A549 (cell line): ENCODE measurements around the gene VIL1. TPM values are rescaled to one million over a fixed set of nuclear protein-coding genes. Genes with fewer than 3 reads are reported as not detected.

ENCODE experiments used
- ATAC-seq, 2 experiments: fragments of 200-7000 bp in 1 of 2; fragments of >200 bp in 1 of 2; cut with Nextera tagmentation in 1 of 2; cut with Tn5 transposase in 1 of 2; 3 replicates each; pipeline versions ENCODE4 v1.8.0 to v1.9.1; 2018 to 2020; ENCODE audit warnings: mild to moderate bottlenecking in 1 of 2, moderate library complexity in 1 of 2
- CTCF ChIA-PET: fragments of 300-600 bp; sonication (Branson Sonifier 250); formaldehyde crosslinking; extraction: SDS; loops from one replicate; lab custom pipeline; 2021; ENCODE audit warnings: antibody characterized with exemption, inconsistent platforms; lab: Yijun Ruan, JAX
- POLR2A ChIA-PET: fragments of 350-600 bp; formaldehyde crosslinking; extraction: SDS; loops from one replicate; lab custom pipeline; 2021; ENCODE audit warnings: antibody characterized with exemption, inconsistent platforms; lab: Yijun Ruan, JAX
- DNase-seq, 2 experiments: peaks; one replicate each; pipeline versions ENCODE4 v3.0.0 to v3.0.0-alpha.2; 2011 to 2016; ENCODE audit warnings: low read depth in 1 of 2, low spot score in 1 of 2
- FAIRE-seq: peaks from 2 replicates; lab custom pipeline; 2011; peaks lifted over from hg19 to GRCh38; lab: Jason Lieb, UNC
- H3K27ac ChIP-seq, 2 experiments: fragments of >200 bp; sonication (Bioruptor Twin); formaldehyde crosslinking; 3 replicates each; pipeline ENCODE4 v1.5.1; 2016 to 2017
- H3K4me1 ChIP-seq: fragments of >200 bp; sonication (Bioruptor Twin); formaldehyde crosslinking; 3 replicates; pipeline ENCODE4 v1.6.1; 2016
- H3K4me2 ChIP-seq: fragments of >200 bp; sonication (Bioruptor Twin); formaldehyde crosslinking; 3 replicates; pipeline ENCODE4 v1.6.1; 2016
- H3K4me3 ChIP-seq: fragments of >200 bp; sonication (Bioruptor Twin); formaldehyde crosslinking; 3 replicates; pipeline ENCODE4 v1.5.1; 2016
- H3K9me3 ChIP-seq: fragments of >200 bp; sonication (Bioruptor Twin); formaldehyde crosslinking; 3 replicates; pipeline ENCODE4 v1.6.1; 2016
- ATOH8 ChIP-seq: fragments of 250-450 bp; sonication (Bioruptor Pico); IDR thresholded peaks from 2 replicates; pipeline ENCODE4 v1.5.0; 2020; ENCODE audit warnings: low read depth, mild to moderate bottlenecking, moderate library complexity
- CHD4 ChIP-seq: fragments of 200-600 bp; sonication (generic); IDR thresholded peaks from 2 replicates; pipeline ENCODE4 v1.6.1; 2016; ENCODE audit warnings: antibody characterized with exemption, mild to moderate bottlenecking, borderline replicate concordance
- CTCF ChIP-seq: fragments of >200 bp; sonication (Bioruptor Twin); formaldehyde crosslinking; IDR thresholded peaks from 3 replicates; pipeline ENCODE4 v1.5.1; 2016
- EHMT2 ChIP-seq: fragments of 200-600 bp; sonication (generic); IDR thresholded peaks from 2 replicates; pipeline ENCODE4 v1.6.1; 2016; ENCODE audit warnings: antibody characterized with exemption, low read depth, mild to moderate bottlenecking, moderate library complexity
- EP300 ChIP-seq, 2 experiments: fragments of >200 bp; sonication (Bioruptor Twin); formaldehyde crosslinking; IDR thresholded peaks; 2 replicates in 1 of 2; 3 replicates in 1 of 2; pipeline ENCODE4 v1.6.1; 2016 to 2017
- FOXS1 ChIP-seq: fragments of 250-450 bp; sonication (Bioruptor Pico); IDR thresholded peaks from 2 replicates; pipeline ENCODE4 v1.5.0; 2020; ENCODE audit warnings: mild to moderate bottlenecking, moderate library complexity
- HOXA7 ChIP-seq: fragments of 250-450 bp; sonication (Bioruptor Pico); IDR thresholded peaks from 2 replicates; pipeline ENCODE4 v1.5.0; 2020; ENCODE audit warnings: mild to moderate bottlenecking, moderate library complexity
- HOXB13 ChIP-seq: fragments of 250-450 bp; sonication (Bioruptor Pico); IDR thresholded peaks from 2 replicates; pipeline ENCODE4 v1.5.0; 2020; ENCODE audit warnings: low read depth, mild to moderate bottlenecking, moderate library complexity
- HOXB5 ChIP-seq: fragments of 250-450 bp; sonication (Bioruptor Pico); IDR thresholded peaks from 2 replicates; pipeline ENCODE4 v1.5.0; 2020; ENCODE audit warnings: mild to moderate bottlenecking, moderate library complexity
- JUN ChIP-seq, 2 experiments: fragments of >200 bp; sonication (Bioruptor Twin); formaldehyde crosslinking; IDR thresholded peaks; 2 replicates in 1 of 2; 3 replicates in 1 of 2; pipeline ENCODE4 v1.6.1; 2016 to 2017
- JUNB ChIP-seq: fragments of >200 bp; sonication (Bioruptor Twin); formaldehyde crosslinking; IDR thresholded peaks from 2 replicates; pipeline ENCODE4 v1.6.1; 2016
- MAFK ChIP-seq: fragments of 450-650 bp; IDR thresholded peaks from 2 replicates; pipeline ENCODE4 v1.6.1; 2014; ENCODE audit not compliant: partially characterized antibody
- MAZ ChIP-seq: fragments of 150-350 bp; IDR thresholded peaks from 2 replicates; pipeline ENCODE4 v1.6.1; 2014; ENCODE audit warnings: antibody characterized with exemption, low read depth, low read length, borderline replicate concordance
- NFE2L2 ChIP-seq: fragments of 150-350 bp; conservative IDR thresholded peaks from 2 replicates; pipeline ENCODE4 v1.6.1; 2014; ENCODE audit warnings: low read length
- POLR2A ChIP-seq: IDR thresholded peaks from 2 replicates; pipeline ENCODE4 v1.6.1; 2012; ENCODE audit warnings: mild to moderate bottlenecking, low read length
- POLR2AphosphoS2 ChIP-seq: conservative IDR thresholded peaks from 2 replicates; pipeline ENCODE4 v1.6.1; 2012; ENCODE audit warnings: low read length, improper control_type of control experiment, inconsistent platforms
- RARB ChIP-seq: fragments of 250-450 bp; sonication (Bioruptor Pico); IDR thresholded peaks from 2 replicates; pipeline ENCODE4 v1.8.0; 2021; ENCODE audit warnings: mild to moderate bottlenecking, moderate library complexity
- RNF2 ChIP-seq: fragments of 200-600 bp; sonication (generic); IDR thresholded peaks from 2 replicates; pipeline ENCODE4 v1.6.1; 2016; ENCODE audit warnings: low read depth, mild to moderate bottlenecking, antibody characterized with exemption, moderate library complexity, borderline replicate concordance
- SREBF2 ChIP-seq: fragments of 450-650 bp; IDR thresholded peaks from 2 replicates; pipeline ENCODE4 v1.6.1; 2014; ENCODE audit warnings: mild to moderate bottlenecking, moderate library complexity
- TFCP2L1 ChIP-seq: fragments of 250-450 bp; sonication (Bioruptor Pico); IDR thresholded peaks from 2 replicates; pipeline ENCODE4 v1.5.0; 2021; ENCODE audit warnings: mild to moderate bottlenecking
- TP53 ChIP-seq: fragments of 250-450 bp; sonication (Bioruptor Pico); IDR thresholded peaks from 2 replicates; pipeline ENCODE4 v1.5.0; 2021; ENCODE audit warnings: mild to moderate bottlenecking, moderate library complexity
- USF2 ChIP-seq: fragments of 450-650 bp; IDR thresholded peaks from 2 replicates; pipeline ENCODE4 v1.6.1; 2014; ENCODE audit warnings: antibody characterized with exemption
- ZFP36 ChIP-seq: fragments of 450-650 bp; IDR thresholded peaks from 2 replicates; pipeline ENCODE4 v1.6.1; 2014; ENCODE audit warnings: borderline replicate concordance; ENCODE audit not compliant: partially characterized antibody
- ZNF302 ChIP-seq: fragments of 250-450 bp; sonication (Bioruptor Pico); IDR thresholded peaks from 2 replicates; pipeline ENCODE4 v1.9.0; 2021; ENCODE audit warnings: inconsistent platforms, mild to moderate bottlenecking, moderate library complexity
- WGBS: methylation state at CpG from one replicate; pipeline ENCODE4 v1.1.6; 2017; ENCODE audit errors: missing lambda C conversion rate; 5-methylcytosine and 5-hydroxymethylcytosine counted together
- polyA plus RNA-seq, 4 experiments: library from polyadenylated mRNA; depleted of rRNA in 3 of 4; stranded (reverse); fragments of >200 nt; fragmentation: RNase III in 1 of 4; extraction: RNeasy Plus Mini Kit Qiagen cat#74134 plus additional on column Dnase treatment in 1 of 4; gene quantifications; 2 replicates in 3 of 4; 3 replicates in 1 of 4; pipeline ENCODE4 v1.2.3, GENCODE V29; 2011 to 2017
- TF ChIP-seq, protein P1 (sequence below): fragments of >200 bp; sonication (Bioruptor Twin); formaldehyde crosslinking; IDR thresholded peaks from 2 replicates; pipeline ENCODE4 v1.6.1; 2016
- TF ChIP-seq, protein P2 (sequence below): IDR thresholded peaks from 2 replicates; pipeline ENCODE4 v1.6.1; 2012; ENCODE audit warnings: low read depth, borderline replicate concordance

Gene VIL1
- polyA plus RNA-seq, 2 of the 4 experiments (the other 2 are of a cell fraction): 1.9 to 2.3 TPM

- WGBS: 83% methylated on average over 9 of the region's 9 CpGs
- Histone ChIP-seq H3K4me2 (peak overlapping the region; percentile 90; the same call in 1 of the 3 replicates), H3K9me3 (no peaks in the 10 kb centered on the region), H3K27ac (peak overlapping the region in 1 of 2 experiments; percentile 98; a peak in 2 of 6 replicates), H3K4me1 (peaks cover 44% of the 10 kb centered on the region), H3K4me3 (no peak overlapping the region)
- DNase-seq: no peak
- TF ChIP-seq, protein P1, sequence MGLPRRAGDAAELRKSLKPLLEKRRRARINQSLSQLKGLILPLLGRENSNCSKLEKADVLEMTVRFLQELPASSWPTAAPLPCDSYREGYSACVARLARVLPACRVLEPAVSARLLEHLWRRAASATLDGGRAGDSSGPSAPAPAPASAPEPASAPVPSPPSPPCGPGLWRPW: no peak
- TF ChIP-seq FOXS1 (CRISPR knock-in tag) (no peak), TP53 (CRISPR knock-in tag) (no peak), ZFP36 (no peak), HOXA7 (CRISPR knock-in tag) (no peak)
- CTCF ChIA-PET: interaction anchor here (0.8 to 1.3 kb wide), 5 partner anchors 38 to 100 kb away, joined by 3 to 6 read pairs (median 3); no protein-coding TSS in a partner anchor
- no peak for FAIRE-seq
- POLR2A ChIA-PET: no interaction called here
- no peak for ATAC-seq
Measured at GRCh38 chr2:218401890-218402289, 17.0 kb upstream of the VIL1 start.

GRCh38 chr2:218402491-218402901, 16.4 kb upstream of the VIL1 start:
- ATAC-seq: no peak
- no peak for FAIRE-seq
- no peak overlapping the region for H3K27ac ChIP-seq
- H3K4me2 ChIP-seq: no peak overlapping the region
- H3K9me3 ChIP-seq: no peaks in the 10 kb centered on the region
- peaks cover 44% of the 10 kb centered on the region for H3K4me1 ChIP-seq
- no peak overlapping the region for H3K4me3 ChIP-seq
- no peak for DNase-seq
- TF ChIP-seq JUN (IDR thresholded peaks at IDR 0.05): no peak
- no peak for TF ChIP-seq RNF2
- TF ChIP-seq CHD4: no peak
- TF ChIP-seq TFCP2L1 (CRISPR knock-in tag): no peak
- TF ChIP-seq SREBF2: no peak
- 88% methylated on average over 8 of the region's 8 CpGs for WGBS
- ChIA-PET CTCF (interaction anchor here (1.0 to 3.2 kb wide), 3 partner anchors 7 to 100 kb away, joined by 3 to 24 read pairs (median 6); no protein-coding TSS in a partner anchor), POLR2A (no interaction called here)

- FAIRE-seq (no peak), ATAC-seq (no peak), DNase-seq (no peak)
- CTCF ChIA-PET: interaction anchor here (1.3 to 3.2 kb wide), 3 partner anchors 7 to 101 kb away, joined by 5 to 24 read pairs (median 6); no protein-coding TSS in a partner anchor
- 93% methylated on average over 19 of the region's 26 CpGs for WGBS
- H3K9me3 ChIP-seq: no peaks in the 10 kb centered on the region
- POLR2A ChIA-PET: no interaction called here
- H3K4me2 ChIP-seq: no peak overlapping the region
- TF ChIP-seq, protein P2, sequence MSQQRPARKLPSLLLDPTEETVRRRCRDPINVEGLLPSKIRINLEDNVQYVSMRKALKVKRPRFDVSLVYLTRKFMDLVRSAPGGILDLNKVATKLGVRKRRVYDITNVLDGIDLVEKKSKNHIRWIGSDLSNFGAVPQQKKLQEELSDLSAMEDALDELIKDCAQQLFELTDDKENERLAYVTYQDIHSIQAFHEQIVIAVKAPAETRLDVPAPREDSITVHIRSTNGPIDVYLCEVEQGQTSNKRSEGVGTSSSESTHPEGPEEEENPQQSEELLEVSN: no peak
- TF ChIP-seq POLR2A: no peak
- no peak for TF ChIP-seq FOXS1 (CRISPR knock-in tag)
- TF ChIP-seq MAFK: no peak
- TF ChIP-seq TP53 (CRISPR knock-in tag): no peak
- no peak for TF ChIP-seq TFCP2L1 (CRISPR knock-in tag)
- no peak for TF ChIP-seq NFE2L2
- TF ChIP-seq RARB (CRISPR knock-in tag): no peak
- TF ChIP-seq POLR2AphosphoS2: no peak
- no peak for TF ChIP-seq HOXB13
- no peak overlapping the region for H3K27ac ChIP-seq
- H3K4me1 ChIP-seq: peaks cover 39% of the 10 kb centered on the region
- H3K4me3 ChIP-seq: no peak overlapping the region
Measured at GRCh38 chr2:218402911-218403411, 16.0 kb upstream of the VIL1 start.

DNA sequence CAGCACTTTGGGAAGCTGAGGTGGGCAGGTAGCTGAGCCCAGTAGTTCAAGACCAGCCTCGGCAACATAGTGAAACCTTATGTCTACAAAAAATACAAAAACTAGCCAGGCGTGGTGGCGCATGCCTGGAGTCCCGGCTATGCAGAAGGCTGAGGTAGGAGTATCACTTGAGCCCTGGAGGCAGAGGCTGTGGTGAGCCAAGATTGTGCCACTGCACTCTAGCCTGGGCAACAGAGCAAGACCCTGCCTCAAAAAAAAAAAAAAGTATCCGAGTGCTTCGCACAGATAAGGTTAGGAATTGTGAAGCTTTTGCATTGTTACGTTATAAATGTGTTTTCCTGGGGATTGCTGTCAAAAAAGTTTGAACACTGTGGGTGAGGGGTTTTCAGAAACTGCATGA, 15.1 kb upstream of the VIL1 start:
- no peak for FAIRE-seq
- DNase-seq: no peak
- H3K4me3 ChIP-seq: no peak overlapping the region
- CTCF ChIA-PET: interaction anchor here (0.8 to 3.2 kb wide), 7 partner anchors 8 to 131 kb away, joined by 3 to 24 read pairs (median 3); no protein-coding TSS in a partner anchor
- H3K4me1 ChIP-seq: peaks cover 36% of the 10 kb centered on the region
- no peak overlapping the region for H3K27ac ChIP-seq
- no peak overlapping the region for H3K4me2 ChIP-seq
- WGBS: 70% methylated on average over 7 of the region's 7 CpGs
- H3K9me3 ChIP-seq: no peaks in the 10 kb centered on the region
- no peak for TF ChIP-seq CTCF
- TF ChIP-seq JUNB: no peak
- TF ChIP-seq ATOH8: no peak
- TF ChIP-seq USF2: no peak
- no peak for TF ChIP-seq SREBF2
- no peak for TF ChIP-seq EP300 (IDR thresholded peaks at IDR 0.05)
- TF ChIP-seq MAZ: no peak
- TF ChIP-seq, protein P1: no peak
- TF ChIP-seq HOXB5 (CRISPR knock-in tag): no peak
- TF ChIP-seq CHD4: no peak
- TF ChIP-seq RNF2: no peak
- TF ChIP-seq ZFP36: no peak
- TF ChIP-seq ZNF302 (CRISPR knock-in tag): no peak
- no peak for TF ChIP-seq EHMT2
- no peak for ATAC-seq
- POLR2A ChIA-PET: interaction anchor here (1.2 kb wide), 1 partner anchor 8 kb away, joined by 3 read pairs; no protein-coding TSS in a partner anchor
